PC-3 (cell line): ENCODE results near the gene SH3PXD2B.

ENCODE experiments used
- CTCF ChIP-seq: fragments of 300-600 bp; sonication (generic); conservative IDR thresholded peaks from 2 replicates; pipeline ENCODE4 v1.5.1; 2017; ENCODE audit warnings: antibody characterized with exemption, low read depth, mild to moderate bottlenecking, low read length
- EZH2 ChIP-seq: fragments of 300-600 bp; sonication (generic); IDR thresholded peaks from one replicate; pipeline ENCODE4 v1.6.1; 2017; ENCODE audit warnings: antibody characterized with exemption, mild to moderate bottlenecking, low read length; ENCODE audit not compliant: unreplicated experiment
- EZH2phosphoT487 ChIP-seq: fragments of 300-600 bp; sonication (generic); IDR thresholded peaks from 2 replicates; pipeline ENCODE4 v1.6.1; 2018; ENCODE audit warnings: mild to moderate bottlenecking, antibody characterized with exemption, low read length, borderline replicate concordance

- no peak for TF ChIP-seq CTCF
- no peak for TF ChIP-seq EZH2
- no peak for TF ChIP-seq EZH2phosphoT487
Measured at GRCh38 chr5:172410662-172411483, 43.5 kb downstream of the SH3PXD2B start.
